SK-N-SH (cell line): ENCODE data around the gene MYNN. TPM values are rescaled to one million over a fixed set of nuclear protein-coding genes. Genes with fewer than 3 reads are reported as not detected.
A peak's percentile ranks its signal among the peaks of the same experiment; 100 is the strongest.

Experiments
- CTCF ChIA-PET: fragments of 300-600, 350-600 bp; formaldehyde crosslinking; extraction: SDS; loops from one replicate; lab custom pipeline; 2021; lab: Yijun Ruan, JAX
- POLR2A ChIA-PET: fragments of 350-600 bp; sonication (Branson Sonifier 250); formaldehyde crosslinking; extraction: SDS; loops from one replicate; lab custom pipeline; 2020; ENCODE audit warnings: antibody characterized with exemption, inconsistent platforms; lab: Yijun Ruan, JAX
- DNase-seq: peaks from one replicate; pipeline ENCODE4 v3.0.0; 2012
- H2AFZ ChIP-seq: fragments of 200-600 bp; sonication (generic); 2 replicates; pipeline ENCODE4 v1.8.1; 2016; ENCODE audit warnings: antibody characterized with exemption, mild to moderate bottlenecking, low read depth
- H3F3A ChIP-seq: fragments of 200-600 bp; sonication (generic); replicated peaks from 2 replicates; pipeline ENCODE3; 2016; ENCODE audit warnings: antibody characterized with exemption, mild to moderate bottlenecking; ENCODE audit not compliant: insufficient read depth
- H3K27ac ChIP-seq, 2 experiments: fragments of 200-500 bp in 1 of 2; fragments of 200-600 bp in 1 of 2; sonication (Bioruptor generic) in 1 of 2; sonication (generic), shearing (Covaris generic) in 1 of 2; 2 replicates each; pipeline versions ENCODE4 v1.5.1 to v1.6.1; 2014 to 2016; ENCODE audit warnings: low read depth in 2 of 2, inconsistent platforms in 1 of 2, low read length in 1 of 2, mild to moderate bottlenecking in 1 of 2, mixed read lengths in 1 of 2
- H3K27me3 ChIP-seq: fragments of 200-600 bp; sonication (generic), shearing (Covaris generic); 2 replicates; pipeline ENCODE4 v1.6.1; 2016; ENCODE audit warnings: mixed run types; ENCODE audit not compliant: insufficient read depth
- H3K36me3 ChIP-seq, 2 experiments: fragments of 200-500 bp in 1 of 2; fragments of 200-600 bp in 1 of 2; sonication (Bioruptor generic) in 1 of 2; sonication (generic) in 1 of 2; replicated peaks in 1 of 2; 2 replicates each; pipeline versions ENCODE3 to v1.5.1; 2014 to 2016; ENCODE audit warnings: low read length in 1 of 2, mild to moderate bottlenecking in 1 of 2; ENCODE audit not compliant: insufficient read depth in 2 of 2, control insufficient read depth in 1 of 2
- H3K4me1 ChIP-seq, 2 experiments: fragments of 200-500 bp in 1 of 2; fragments of 200-600 bp in 1 of 2; sonication (Bioruptor generic) in 1 of 2; sonication (generic), shearing (Covaris generic) in 1 of 2; 2 replicates each; pipeline versions ENCODE4 v1.5.1 to v1.6.1; 2014 to 2016; ENCODE audit warnings: low read depth in 1 of 2, low read length in 1 of 2, mixed run types in 1 of 2; ENCODE audit not compliant: insufficient read depth in 2 of 2, control insufficient read depth in 1 of 2
- H3K4me2 ChIP-seq: fragments of 200-600 bp; sonication (generic), shearing (Covaris generic); 2 replicates; pipeline ENCODE4 v1.6.1; 2017; ENCODE audit warnings: mixed run types
- H3K4me3 ChIP-seq, 2 experiments: fragments of 200-500 bp in 1 of 2; fragments of 200-600 bp in 1 of 2; sonication (Bioruptor generic) in 1 of 2; sonication (generic), shearing (Covaris generic) in 1 of 2; 2 replicates each; pipeline versions ENCODE4 v1.5.1 to v1.8.1; 2014 to 2016; ENCODE audit warnings: low read depth in 2 of 2, inconsistent platforms in 1 of 2, low read length in 1 of 2, mild to moderate bottlenecking in 1 of 2, mixed read lengths in 1 of 2, moderate library complexity in 1 of 2
- H3K79me2 ChIP-seq: fragments of 200-600 bp; sonication (generic); 2 replicates; pipeline ENCODE4 v1.8.1; 2017; ENCODE audit warnings: mild to moderate bottlenecking; ENCODE audit not compliant: insufficient read depth
- H3K9ac ChIP-seq: fragments of 200-600 bp; sonication (generic); 2 replicates; pipeline ENCODE4 v1.6.1; 2017; ENCODE audit warnings: mixed run types
- H3K9me2 ChIP-seq: fragments of 200-600 bp; sonication (generic); 2 replicates; pipeline ENCODE4 v1.6.1; 2017; ENCODE audit warnings: mixed run types
- H3K9me3 ChIP-seq: fragments of 200-600 bp; sonication (generic); 2 replicates; pipeline ENCODE4 v1.6.1; 2017; ENCODE audit warnings: mixed run types, mild to moderate bottlenecking, moderate library complexity
- H4K20me1 ChIP-seq: fragments of 200-600 bp; sonication (generic); 2 replicates; pipeline ENCODE4 v1.6.1; 2017; ENCODE audit warnings: mild to moderate bottlenecking, mixed run types; ENCODE audit not compliant: insufficient read depth
- CHD2 ChIP-seq: fragments of 150-350 bp; IDR thresholded peaks from 2 replicates; pipeline ENCODE4 v1.6.1; 2018; ENCODE audit warnings: low read length; ENCODE audit not compliant: partially characterized antibody
- EP300 ChIP-seq, 2 experiments: IDR thresholded peaks; 2 replicates each; pipeline versions ENCODE4 v1.4.0 to v1.6.1; 2012; ENCODE audit warnings: borderline replicate concordance in 1 of 2, low read depth in 1 of 2, low read length in 1 of 2
- FOSL2 ChIP-seq: IDR thresholded peaks from 2 replicates; pipeline ENCODE4 v1.4.0; 2012; ENCODE audit warnings: low read depth, mild to moderate bottlenecking, moderate library complexity, borderline replicate concordance
- FOXJ3 ChIP-seq: sonication (generic); formaldehyde crosslinking; IDR thresholded peaks from 2 replicates; pipeline ENCODE4 v1.5.1; 2020; ENCODE audit warnings: mild to moderate bottlenecking, missing genetic modification reagents
- GABPA ChIP-seq: IDR thresholded peaks from 2 replicates; pipeline ENCODE4 v1.4.0; 2012; ENCODE audit warnings: low read depth, mild to moderate bottlenecking
- JUND ChIP-seq: IDR thresholded peaks from 2 replicates; pipeline ENCODE4 v1.4.0; 2012
- MAX ChIP-seq: IDR thresholded peaks from 2 replicates; pipeline ENCODE4 v1.4.0; 2012; ENCODE audit warnings: low read depth
- MEF2A ChIP-seq: IDR thresholded peaks from 2 replicates; pipeline ENCODE4 v1.4.0; 2012; ENCODE audit warnings: low read depth, borderline replicate concordance
- NRF1 ChIP-seq: IDR thresholded peaks from 2 replicates; pipeline ENCODE4 v1.6.1; 2012; ENCODE audit warnings: low read depth, mild to moderate bottlenecking, low read length
- PBX3 ChIP-seq: IDR thresholded peaks from 2 replicates; pipeline ENCODE4; 2012
- POLR2AphosphoS5 ChIP-seq: IDR thresholded peaks from 2 replicates; pipeline ENCODE4 v1.6.1; 2012; ENCODE audit warnings: low read depth, low read length
- RCOR1 ChIP-seq: fragments of 150-350 bp; IDR thresholded peaks from 2 replicates; pipeline ENCODE4 v1.6.1; 2017; ENCODE audit warnings: antibody characterized with exemption, low read length
- REST ChIP-seq: IDR thresholded peaks from 2 replicates; pipeline ENCODE4 v1.6.1; 2012; ENCODE audit warnings: mild to moderate bottlenecking, low read depth, low read length, moderate library complexity
- SIN3A ChIP-seq: IDR thresholded peaks from 2 replicates; pipeline ENCODE4 v1.6.1; 2012; ENCODE audit warnings: low read depth, mild to moderate bottlenecking, low read length, moderate library complexity, borderline replicate concordance
- TAF1 ChIP-seq: IDR thresholded peaks from 2 replicates; pipeline ENCODE4 v1.6.1; 2012; ENCODE audit warnings: low read depth, mild to moderate bottlenecking, low read length, moderate library complexity, borderline replicate concordance
- TEAD4 ChIP-seq: IDR thresholded peaks from 2 replicates; pipeline ENCODE4 v1.4.0; 2012; ENCODE audit warnings: mild to moderate bottlenecking, borderline replicate concordance; ENCODE audit not compliant: insufficient read depth
- WGBS: methylation state at CpG from one replicate; pipeline ENCODE4 v1.1.6; 2017; ENCODE audit warnings: low lambda C conversion rate; 5-methylcytosine and 5-hydroxymethylcytosine counted together
- polyA plus RNA-seq, 3 experiments: library from polyadenylated mRNA; depleted of rRNA; stranded (reverse); fragments of >200 nt; gene quantifications; 2 replicates each; pipeline ENCODE4 v1.2.3, GENCODE V29; 2012
- TF ChIP-seq, protein P1 (sequence below): IDR thresholded peaks from 2 replicates; pipeline ENCODE4 v1.4.0; 2012; ENCODE audit warnings: low read depth, borderline replicate concordance
- TF ChIP-seq, protein P2 (sequence below): fragments of 150-350 bp; IDR thresholded peaks from 2 replicates; pipeline ENCODE4 v1.6.1; 2016; ENCODE audit warnings: mild to moderate bottlenecking, low read depth, low read length

Gene MYNN
- polyA plus RNA-seq, 1 of the 3 experiments (the other 2 are of a cell fraction) = 9.7 TPM

- TF ChIP-seq POLR2AphosphoS5 (peak; percentile 20; the same call in 1 of the 2 replicates), PBX3 (no peak), TEAD4 (no peak), FOSL2 (no peak), FOXJ3 (CRISPR knock-in tag) (no peak), JUND (no peak), GABPA (peak; percentile 52), MEF2A (no peak), RCOR1 (no peak), SIN3A (no peak), TAF1 (no peak)
Observed at GRCh38 chr3:169772305-169772896, 795 bp upstream of the MYNN start (continued).

DNA sequence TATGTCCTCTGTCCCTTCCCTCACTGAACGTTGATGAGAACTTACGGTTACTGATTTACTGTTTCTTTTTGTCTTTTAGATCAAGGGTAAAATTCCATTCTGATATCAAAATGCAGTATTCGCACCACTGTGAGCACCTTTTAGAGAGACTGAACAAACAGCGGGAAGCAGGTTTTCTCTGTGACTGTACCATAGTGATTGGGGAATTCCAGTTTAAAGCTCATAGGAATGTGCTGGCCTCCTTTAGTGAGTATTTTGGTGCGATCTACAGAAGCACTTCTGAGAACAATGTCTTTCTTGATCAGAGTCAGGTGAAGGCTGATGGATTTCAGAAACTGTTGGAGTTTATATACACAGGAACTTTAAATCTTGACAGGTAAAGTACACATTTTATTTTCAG lies 990 bp downstream of the MYNN start:
- peaks cover 39 to 46% of the 10 kb centered on the region in 2 experiments for H3K36me3 ChIP-seq
- H3K4me3 ChIP-seq = peak overlapping the region; percentile 100
- ChIA-PET POLR2A (interaction anchor here (1.0 kb wide), 1 partner anchor 204 kb away, joined by 3 read pairs; no protein-coding TSS in a partner anchor), CTCF (interaction anchor here (1.0 to 3.1 kb wide), 3 partner anchors 11 to 29 kb away, joined by 3 to 13 read pairs (median 3); no protein-coding TSS in a partner anchor)
- no peaks in the 10 kb centered on the region for H3K9me2 ChIP-seq
- WGBS = 29% methylated on average over 5 of the region's 5 CpGs
- peaks cover 30% of the 10 kb centered on the region for H3F3A ChIP-seq
- H3K27me3 ChIP-seq = no peaks in the 10 kb centered on the region
- no peak for TF ChIP-seq FOXJ3 (CRISPR knock-in tag)
- TF ChIP-seq, all 33 proteins: peak for 0
- Histone ChIP-seq H3K27ac (peak overlapping the region in 1 of 2 experiments; percentile 22; a peak in 2 of 4 replicates), H3K4me2 (peak overlapping the region; percentile 93), H2AFZ (no peak overlapping the region), H3K79me2 (peaks cover 52% of the 10 kb centered on the region), H3K4me1 (peaks cover 4 to 10% of the 10 kb centered on the region in 2 experiments; a peak in 3 of 4 replicates), H3K9me3 (no peaks in the 10 kb centered on the region), H4K20me1 (0 out of 2 replicates have a peak, but pooled peaks cover 4% of the 10 kb centered on the region), H3K9ac (peak overlapping the region; percentile 92)
- DNase-seq = no peak

- Histone ChIP-seq H3K4me1 (peaks cover 4 to 10% of the 10 kb centered on the region in 2 experiments; a peak in 3 of 4 replicates), H3K79me2 (peaks cover 68% of the 10 kb centered on the region), H3K9me3 (no peaks in the 10 kb centered on the region), H2AFZ (no peak overlapping the region), H4K20me1 (0 out of 2 replicates have a peak, but pooled peaks cover 4% of the 10 kb centered on the region), H3K9me2 (no peaks in the 10 kb centered on the region), H3K4me2 (no peak overlapping the region), H3K36me3 (peaks cover 70 to 79% of the 10 kb centered on the region in 2 experiments), H3F3A (peaks cover 11% of the 10 kb centered on the region), H3K27ac (no peak overlapping the region), H3K27me3 (no peaks in the 10 kb centered on the region), H3K4me3 (no peak overlapping the region), H3K9ac (no peak overlapping the region)
- CTCF ChIA-PET = interaction anchor here (0.7 kb wide), 1 partner anchor 23 kb away, joined by 3 read pairs; no protein-coding TSS in a partner anchor
- POLR2A ChIA-PET = no interaction called here
- no peak for DNase-seq
- TF ChIP-seq EP300 (IDR thresholded peaks at IDR 0.05; ENCODE audit: borderline replicate concordance in 1 of 2, low read depth in 1 of 2, low read length in 1 of 2) (no peak), REST (no peak), NRF1 (no peak), POLR2AphosphoS5 (no peak), CHD2 (no peak), MAX (no peak)
- TF ChIP-seq, protein P1, sequence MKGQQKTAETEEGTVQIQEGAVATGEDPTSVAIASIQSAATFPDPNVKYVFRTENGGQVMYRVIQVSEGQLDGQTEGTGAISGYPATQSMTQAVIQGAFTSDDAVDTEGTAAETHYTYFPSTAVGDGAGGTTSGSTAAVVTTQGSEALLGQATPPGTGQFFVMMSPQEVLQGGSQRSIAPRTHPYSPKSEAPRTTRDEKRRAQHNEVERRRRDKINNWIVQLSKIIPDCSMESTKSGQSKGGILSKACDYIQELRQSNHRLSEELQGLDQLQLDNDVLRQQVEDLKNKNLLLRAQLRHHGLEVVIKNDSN = no peak
- TF ChIP-seq, protein P2, sequence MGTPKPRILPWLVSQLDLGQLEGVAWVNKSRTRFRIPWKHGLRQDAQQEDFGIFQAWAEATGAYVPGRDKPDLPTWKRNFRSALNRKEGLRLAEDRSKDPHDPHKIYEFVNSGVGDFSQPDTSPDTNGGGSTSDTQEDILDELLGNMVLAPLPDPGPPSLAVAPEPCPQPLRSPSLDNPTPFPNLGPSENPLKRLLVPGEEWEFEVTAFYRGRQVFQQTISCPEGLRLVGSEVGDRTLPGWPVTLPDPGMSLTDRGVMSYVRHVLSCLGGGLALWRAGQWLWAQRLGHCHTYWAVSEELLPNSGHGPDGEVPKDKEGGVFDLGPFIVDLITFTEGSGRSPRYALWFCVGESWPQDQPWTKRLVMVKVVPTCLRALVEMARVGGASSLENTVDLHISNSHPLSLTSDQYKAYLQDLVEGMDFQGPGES = no peak
- 85% methylated on average over 4 of the region's 4 CpGs for WGBS
Observed at GRCh38 chr3:169777822-169778221, 4.6 kb downstream of the MYNN start.
